A549 (cell line): ENCODE measurements around the gene SCNM1.
"Not testable (repeated sequence)": the region's sequence is repeated elsewhere in the genome, so short reads cannot be mapped to it uniquely, and the experiment has no call there.

Source experiments
- RAD21 ChIP-seq, 2 experiments: fragments of >200 bp in 1 of 2; sonication (Bioruptor Twin) in 1 of 2; formaldehyde crosslinking in 1 of 2; IDR thresholded peaks in 1 of 2; conservative IDR thresholded peaks in 1 of 2; 2 replicates in 1 of 2; 3 replicates in 1 of 2; pipeline ENCODE4 v1.6.1; 2012 to 2018; ENCODE audit warnings: inconsistent platforms in 1 of 2
- ZFP36 ChIP-seq: fragments of 450-650 bp; IDR thresholded peaks from 2 replicates; pipeline ENCODE4 v1.6.1; 2014; ENCODE audit warnings: borderline replicate concordance; ENCODE audit not compliant: partially characterized antibody
- TF ChIP-seq, protein P1 (sequence below): fragments of >200 bp; sonication (Bioruptor Twin); formaldehyde crosslinking; IDR thresholded peaks from 3 replicates; pipeline ENCODE4 v1.5.1; 2016

GRCh38 chr1:151188667-151189066, 22.7 kb downstream of the SCNM1 start:
- not testable (repeated sequence) for TF ChIP-seq RAD21 (conservative IDR thresholded peaks at IDR 0.05 in 1 of 2, IDR thresholded peaks at IDR 0.05 in 1 of 2); ZFP36
- TF ChIP-seq, protein P1, sequence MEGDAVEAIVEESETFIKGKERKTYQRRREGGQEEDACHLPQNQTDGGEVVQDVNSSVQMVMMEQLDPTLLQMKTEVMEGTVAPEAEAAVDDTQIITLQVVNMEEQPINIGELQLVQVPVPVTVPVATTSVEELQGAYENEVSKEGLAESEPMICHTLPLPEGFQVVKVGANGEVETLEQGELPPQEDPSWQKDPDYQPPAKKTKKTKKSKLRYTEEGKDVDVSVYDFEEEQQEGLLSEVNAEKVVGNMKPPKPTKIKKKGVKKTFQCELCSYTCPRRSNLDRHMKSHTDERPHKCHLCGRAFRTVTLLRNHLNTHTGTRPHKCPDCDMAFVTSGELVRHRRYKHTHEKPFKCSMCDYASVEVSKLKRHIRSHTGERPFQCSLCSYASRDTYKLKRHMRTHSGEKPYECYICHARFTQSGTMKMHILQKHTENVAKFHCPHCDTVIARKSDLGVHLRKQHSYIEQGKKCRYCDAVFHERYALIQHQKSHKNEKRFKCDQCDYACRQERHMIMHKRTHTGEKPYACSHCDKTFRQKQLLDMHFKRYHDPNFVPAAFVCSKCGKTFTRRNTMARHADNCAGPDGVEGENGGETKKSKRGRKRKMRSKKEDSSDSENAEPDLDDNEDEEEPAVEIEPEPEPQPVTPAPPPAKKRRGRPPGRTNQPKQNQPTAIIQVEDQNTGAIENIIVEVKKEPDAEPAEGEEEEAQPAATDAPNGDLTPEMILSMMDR = not testable (repeated sequence)
